ENCODE data around the gene PCBD1. TPM values are rescaled to one million over a fixed set of nuclear protein-coding genes. Genes with fewer than 3 reads are reported as not detected.

PCBD1 gene
- total and polyA plus RNA-seq, 2 experiments from 2014 or later = 33.3 to 78.5 TPM

DNA sequence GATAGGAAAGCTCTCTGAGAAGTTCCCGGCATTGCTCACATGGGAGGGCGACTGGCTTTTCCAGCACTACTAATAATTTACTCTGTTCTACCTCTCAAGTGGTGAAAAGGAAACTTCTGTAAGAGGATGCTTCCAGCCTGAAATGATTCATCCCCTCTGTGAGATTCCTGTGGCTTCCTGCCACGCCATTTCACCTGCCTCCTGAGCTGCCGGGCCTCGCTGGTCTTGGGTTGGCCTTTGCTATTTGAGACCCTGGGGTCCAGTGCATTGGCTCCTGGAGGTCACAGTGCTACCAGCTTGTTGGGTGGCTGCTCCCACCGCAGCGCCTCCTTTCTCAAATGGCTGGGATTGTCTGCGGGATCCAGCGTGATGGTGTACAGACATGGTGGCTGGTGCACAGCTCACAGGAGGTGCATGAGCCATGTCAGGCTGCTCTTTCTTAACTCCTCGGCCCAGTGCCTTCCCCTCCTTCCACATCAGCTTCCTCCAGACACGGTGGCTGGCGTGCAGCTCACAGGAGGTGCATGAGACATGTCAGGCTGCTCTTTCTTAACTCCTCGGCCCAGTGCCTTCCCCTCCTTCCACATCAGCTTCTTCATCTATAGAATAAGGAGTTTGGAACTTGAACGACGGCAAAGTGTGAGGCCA, 42.9 kb upstream of the PCBD1 start:
- DNase-seq (ENCODE audit: low spot score) (peak; percentile 18), ATAC-seq (no peak)
- no peaks in the 10 kb centered on the region for H3K79me2 ChIP-seq (replicated peaks; ENCODE audit: insufficient read depth)
- Mint-ChIP-seq H3K4me1 (no peaks in the 10 kb centered on the region; the same call in 1 of the 3 replicates), H3K36me3 (ENCODE audit: low read depth) (no peaks in the 10 kb centered on the region), H3K9me3 (no peaks in the 10 kb centered on the region), H3K4me3 (no peak overlapping the region), H3K27me3 (ENCODE audit: insufficient read depth, low read depth, poor library complexity) (peaks cover 2% of the 10 kb centered on the region), H3K27ac (no peak overlapping the region)
- no peak overlapping the region for H3K4me2 ChIP-seq
- H3K4me3 ChIP-seq = no peak overlapping the region
- no peak overlapping the region for H2AFZ ChIP-seq
- no peaks in the 10 kb centered on the region for H3K27me3 ChIP-seq (ENCODE audit: insufficient read depth)
- H3K27ac ChIP-seq (ENCODE audit: low read depth) = no peak overlapping the region
- no peaks in the 10 kb centered on the region for H4K20me1 ChIP-seq (replicated peaks; ENCODE audit: insufficient read depth)
- TF ChIP-seq, protein P1, sequence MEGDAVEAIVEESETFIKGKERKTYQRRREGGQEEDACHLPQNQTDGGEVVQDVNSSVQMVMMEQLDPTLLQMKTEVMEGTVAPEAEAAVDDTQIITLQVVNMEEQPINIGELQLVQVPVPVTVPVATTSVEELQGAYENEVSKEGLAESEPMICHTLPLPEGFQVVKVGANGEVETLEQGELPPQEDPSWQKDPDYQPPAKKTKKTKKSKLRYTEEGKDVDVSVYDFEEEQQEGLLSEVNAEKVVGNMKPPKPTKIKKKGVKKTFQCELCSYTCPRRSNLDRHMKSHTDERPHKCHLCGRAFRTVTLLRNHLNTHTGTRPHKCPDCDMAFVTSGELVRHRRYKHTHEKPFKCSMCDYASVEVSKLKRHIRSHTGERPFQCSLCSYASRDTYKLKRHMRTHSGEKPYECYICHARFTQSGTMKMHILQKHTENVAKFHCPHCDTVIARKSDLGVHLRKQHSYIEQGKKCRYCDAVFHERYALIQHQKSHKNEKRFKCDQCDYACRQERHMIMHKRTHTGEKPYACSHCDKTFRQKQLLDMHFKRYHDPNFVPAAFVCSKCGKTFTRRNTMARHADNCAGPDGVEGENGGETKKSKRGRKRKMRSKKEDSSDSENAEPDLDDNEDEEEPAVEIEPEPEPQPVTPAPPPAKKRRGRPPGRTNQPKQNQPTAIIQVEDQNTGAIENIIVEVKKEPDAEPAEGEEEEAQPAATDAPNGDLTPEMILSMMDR (conservative IDR thresholded peaks at IDR 0.05; ENCODE audit: low read depth in 2 of 2) = peak in 1 of 2 experiments; percentile 26; a peak in 1 of 4 replicates
- TF ChIP-seq, protein P2, sequence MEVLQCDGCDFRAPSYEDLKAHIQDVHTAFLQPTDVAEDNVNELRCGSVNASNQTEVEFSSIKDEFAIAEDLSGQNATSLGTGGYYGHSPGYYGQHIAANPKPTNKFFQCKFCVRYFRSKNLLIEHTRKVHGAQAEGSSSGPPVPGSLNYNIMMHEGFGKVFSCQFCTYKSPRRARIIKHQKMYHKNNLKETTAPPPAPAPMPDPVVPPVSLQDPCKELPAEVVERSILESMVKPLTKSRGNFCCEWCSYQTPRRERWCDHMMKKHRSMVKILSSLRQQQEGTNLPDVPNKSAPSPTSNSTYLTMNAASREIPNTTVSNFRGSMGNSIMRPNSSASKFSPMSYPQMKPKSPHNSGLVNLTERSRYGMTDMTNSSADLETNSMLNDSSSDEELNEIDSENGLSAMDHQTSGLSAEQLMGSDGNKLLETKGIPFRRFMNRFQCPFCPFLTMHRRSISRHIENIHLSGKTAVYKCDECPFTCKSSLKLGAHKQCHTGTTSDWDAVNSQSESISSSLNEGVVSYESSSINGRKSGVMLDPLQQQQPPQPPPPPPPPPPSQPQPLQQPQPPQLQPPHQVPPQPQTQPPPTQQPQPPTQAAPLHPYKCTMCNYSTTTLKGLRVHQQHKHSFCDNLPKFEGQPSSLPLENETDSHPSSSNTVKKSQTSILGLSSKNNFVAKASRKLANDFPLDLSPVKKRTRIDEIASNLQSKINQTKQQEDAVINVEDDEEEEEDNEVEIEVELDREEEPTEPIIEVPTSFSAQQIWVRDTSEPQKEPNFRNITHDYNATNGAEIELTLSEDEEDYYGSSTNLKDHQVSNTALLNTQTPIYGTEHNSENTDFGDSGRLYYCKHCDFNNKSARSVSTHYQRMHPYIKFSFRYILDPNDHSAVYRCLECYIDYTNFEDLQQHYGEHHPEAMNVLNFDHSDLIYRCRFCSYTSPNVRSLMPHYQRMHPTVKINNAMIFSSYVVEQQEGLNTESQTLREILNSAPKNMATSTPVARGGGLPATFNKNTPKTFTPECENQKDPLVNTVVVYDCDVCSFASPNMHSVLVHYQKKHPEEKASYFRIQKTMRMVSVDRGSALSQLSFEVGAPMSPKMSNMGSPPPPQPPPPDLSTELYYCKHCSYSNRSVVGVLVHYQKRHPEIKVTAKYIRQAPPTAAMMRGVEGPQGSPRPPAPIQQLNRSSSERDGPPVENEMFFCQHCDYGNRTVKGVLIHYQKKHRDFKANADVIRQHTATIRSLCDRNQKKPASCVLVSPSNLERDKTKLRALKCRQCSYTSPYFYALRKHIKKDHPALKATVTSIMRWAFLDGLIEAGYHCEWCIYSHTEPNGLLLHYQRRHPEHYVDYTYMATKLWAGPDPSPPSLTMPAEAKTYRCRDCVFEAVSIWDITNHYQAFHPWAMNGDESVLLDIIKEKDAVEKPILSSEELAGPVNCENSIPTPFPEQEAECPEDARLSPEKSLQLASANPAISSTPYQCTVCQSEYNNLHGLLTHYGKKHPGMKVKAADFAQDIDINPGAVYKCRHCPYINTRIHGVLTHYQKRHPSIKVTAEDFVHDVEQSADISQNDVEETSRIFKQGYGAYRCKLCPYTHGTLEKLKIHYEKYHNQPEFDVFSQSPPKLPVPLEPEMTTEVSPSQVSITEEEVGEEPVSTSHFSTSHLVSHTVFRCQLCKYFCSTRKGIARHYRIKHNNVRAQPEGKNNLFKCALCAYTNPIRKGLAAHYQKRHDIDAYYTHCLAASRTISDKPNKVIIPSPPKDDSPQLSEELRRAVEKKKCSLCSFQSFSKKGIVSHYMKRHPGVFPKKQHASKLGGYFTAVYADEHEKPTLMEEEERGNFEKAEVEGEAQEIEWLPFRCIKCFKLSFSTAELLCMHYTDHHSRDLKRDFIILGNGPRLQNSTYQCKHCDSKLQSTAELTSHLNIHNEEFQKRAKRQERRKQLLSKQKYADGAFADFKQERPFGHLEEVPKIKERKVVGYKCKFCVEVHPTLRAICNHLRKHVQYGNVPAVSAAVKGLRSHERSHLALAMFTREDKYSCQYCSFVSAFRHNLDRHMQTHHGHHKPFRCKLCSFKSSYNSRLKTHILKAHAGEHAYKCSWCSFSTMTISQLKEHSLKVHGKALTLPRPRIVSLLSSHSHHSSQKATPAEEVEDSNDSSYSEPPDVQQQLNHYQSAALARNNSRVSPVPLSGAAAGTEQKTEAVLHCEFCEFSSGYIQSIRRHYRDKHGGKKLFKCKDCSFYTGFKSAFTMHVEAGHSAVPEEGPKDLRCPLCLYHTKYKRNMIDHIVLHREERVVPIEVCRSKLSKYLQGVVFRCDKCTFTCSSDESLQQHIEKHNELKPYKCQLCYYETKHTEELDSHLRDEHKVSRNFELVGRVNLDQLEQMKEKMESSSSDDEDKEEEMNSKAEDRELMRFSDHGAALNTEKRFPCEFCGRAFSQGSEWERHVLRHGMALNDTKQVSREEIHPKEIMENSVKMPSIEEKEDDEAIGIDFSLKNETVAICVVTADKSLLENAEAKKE (CRISPR knock-in tag; IDR thresholded peaks at IDR 0.05) = no peak
- no peaks in the 10 kb centered on the region for H3K4me1 ChIP-seq (ENCODE audit: insufficient read depth)
- H3K9me2 ChIP-seq (ENCODE audit: insufficient read depth) = no peaks in the 10 kb centered on the region
- H3K36me3 ChIP-seq (ENCODE audit: insufficient read depth) = no peaks in the 10 kb centered on the region
- H3F3A ChIP-seq (replicated peaks; ENCODE audit: low read depth) = no peaks in the 10 kb centered on the region

Data from GM23338 (cell line).